ENCODE results near the gene HDAC10.

DNA sequence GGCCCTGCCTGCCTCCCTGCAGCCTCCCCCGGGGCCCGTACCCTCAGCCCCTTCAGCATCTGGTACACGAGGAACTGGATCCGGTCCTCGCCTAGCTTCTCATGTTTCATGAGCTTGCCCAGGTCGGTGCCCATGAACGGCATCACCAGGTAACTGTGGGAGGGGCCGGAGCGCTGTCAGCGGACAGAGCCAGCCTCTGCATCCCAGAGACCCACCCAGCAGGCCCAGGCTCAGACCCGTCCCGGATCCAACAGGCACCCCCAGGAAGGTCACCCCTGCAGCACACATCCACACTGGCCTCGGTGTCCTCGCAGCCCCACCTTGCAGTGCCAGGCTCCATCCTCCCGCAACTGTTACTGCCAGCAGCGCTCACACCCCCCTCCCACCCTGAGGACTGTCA is 6.0 kb upstream of the HDAC10 start:
- TF ChIP-seq, protein P1, sequence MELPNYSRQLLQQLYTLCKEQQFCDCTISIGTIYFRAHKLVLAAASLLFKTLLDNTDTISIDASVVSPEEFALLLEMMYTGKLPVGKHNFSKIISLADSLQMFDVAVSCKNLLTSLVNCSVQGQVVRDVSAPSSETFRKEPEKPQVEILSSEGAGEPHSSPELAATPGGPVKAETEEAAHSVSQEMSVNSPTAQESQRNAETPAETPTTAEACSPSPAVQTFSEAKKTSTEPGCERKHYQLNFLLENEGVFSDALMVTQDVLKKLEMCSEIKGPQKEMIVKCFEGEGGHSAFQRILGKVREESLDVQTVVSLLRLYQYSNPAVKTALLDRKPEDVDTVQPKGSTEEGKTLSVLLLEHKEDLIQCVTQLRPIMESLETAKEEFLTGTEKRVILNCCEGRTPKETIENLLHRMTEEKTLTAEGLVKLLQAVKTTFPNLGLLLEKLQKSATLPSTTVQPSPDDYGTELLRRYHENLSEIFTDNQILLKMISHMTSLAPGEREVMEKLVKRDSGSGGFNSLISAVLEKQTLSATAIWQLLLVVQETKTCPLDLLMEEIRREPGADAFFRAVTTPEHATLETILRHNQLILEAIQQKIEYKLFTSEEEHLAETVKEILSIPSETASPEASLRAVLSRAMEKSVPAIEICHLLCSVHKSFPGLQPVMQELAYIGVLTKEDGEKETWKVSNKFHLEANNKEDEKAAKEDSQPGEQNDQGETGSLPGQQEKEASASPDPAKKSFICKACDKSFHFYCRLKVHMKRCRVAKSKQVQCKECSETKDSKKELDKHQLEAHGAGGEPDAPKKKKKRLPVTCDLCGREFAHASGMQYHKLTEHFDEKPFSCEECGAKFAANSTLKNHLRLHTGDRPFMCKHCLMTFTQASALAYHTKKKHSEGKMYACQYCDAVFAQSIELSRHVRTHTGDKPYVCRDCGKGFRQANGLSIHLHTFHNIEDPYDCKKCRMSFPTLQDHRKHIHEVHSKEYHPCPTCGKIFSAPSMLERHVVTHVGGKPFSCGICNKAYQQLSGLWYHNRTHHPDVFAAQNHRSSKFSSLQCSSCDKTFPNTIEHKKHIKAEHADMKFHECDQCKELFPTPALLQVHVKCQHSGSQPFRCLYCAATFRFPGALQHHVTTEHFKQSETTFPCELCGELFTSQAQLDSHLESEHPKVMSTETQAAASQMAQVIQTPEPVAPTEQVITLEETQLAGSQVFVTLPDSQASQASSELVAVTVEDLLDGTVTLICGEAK (IDR thresholded peaks at IDR 0.05; ENCODE audit: borderline replicate concordance): no peak
- no peak for TF ChIP-seq ZNF24 (IDR thresholded peaks at IDR 0.05)
- TF ChIP-seq, protein P2, sequence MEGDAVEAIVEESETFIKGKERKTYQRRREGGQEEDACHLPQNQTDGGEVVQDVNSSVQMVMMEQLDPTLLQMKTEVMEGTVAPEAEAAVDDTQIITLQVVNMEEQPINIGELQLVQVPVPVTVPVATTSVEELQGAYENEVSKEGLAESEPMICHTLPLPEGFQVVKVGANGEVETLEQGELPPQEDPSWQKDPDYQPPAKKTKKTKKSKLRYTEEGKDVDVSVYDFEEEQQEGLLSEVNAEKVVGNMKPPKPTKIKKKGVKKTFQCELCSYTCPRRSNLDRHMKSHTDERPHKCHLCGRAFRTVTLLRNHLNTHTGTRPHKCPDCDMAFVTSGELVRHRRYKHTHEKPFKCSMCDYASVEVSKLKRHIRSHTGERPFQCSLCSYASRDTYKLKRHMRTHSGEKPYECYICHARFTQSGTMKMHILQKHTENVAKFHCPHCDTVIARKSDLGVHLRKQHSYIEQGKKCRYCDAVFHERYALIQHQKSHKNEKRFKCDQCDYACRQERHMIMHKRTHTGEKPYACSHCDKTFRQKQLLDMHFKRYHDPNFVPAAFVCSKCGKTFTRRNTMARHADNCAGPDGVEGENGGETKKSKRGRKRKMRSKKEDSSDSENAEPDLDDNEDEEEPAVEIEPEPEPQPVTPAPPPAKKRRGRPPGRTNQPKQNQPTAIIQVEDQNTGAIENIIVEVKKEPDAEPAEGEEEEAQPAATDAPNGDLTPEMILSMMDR (IDR thresholded peaks at IDR 0.05 in 2 of 3, conservative IDR thresholded peaks at IDR 0.05 in 1 of 3; ENCODE audit: control insufficient read depth in 2 of 3, extremely low read depth in 1 of 3, insufficient read depth in 1 of 3, low read depth in 3 of 3, low read length in 3 of 3): no peak
- TF ChIP-seq EZH2 (IDR thresholded peaks at IDR 0.05; ENCODE audit: borderline replicate concordance, control insufficient read depth, low read depth, low read length): no peak
- TF ChIP-seq POLR2A (IDR thresholded peaks at IDR 0.05; ENCODE audit: low read depth, low read length): no peak
- TF ChIP-seq TCF7 (IDR thresholded peaks at IDR 0.05; ENCODE audit: borderline replicate concordance): no peak
- TF ChIP-seq, protein P3, sequence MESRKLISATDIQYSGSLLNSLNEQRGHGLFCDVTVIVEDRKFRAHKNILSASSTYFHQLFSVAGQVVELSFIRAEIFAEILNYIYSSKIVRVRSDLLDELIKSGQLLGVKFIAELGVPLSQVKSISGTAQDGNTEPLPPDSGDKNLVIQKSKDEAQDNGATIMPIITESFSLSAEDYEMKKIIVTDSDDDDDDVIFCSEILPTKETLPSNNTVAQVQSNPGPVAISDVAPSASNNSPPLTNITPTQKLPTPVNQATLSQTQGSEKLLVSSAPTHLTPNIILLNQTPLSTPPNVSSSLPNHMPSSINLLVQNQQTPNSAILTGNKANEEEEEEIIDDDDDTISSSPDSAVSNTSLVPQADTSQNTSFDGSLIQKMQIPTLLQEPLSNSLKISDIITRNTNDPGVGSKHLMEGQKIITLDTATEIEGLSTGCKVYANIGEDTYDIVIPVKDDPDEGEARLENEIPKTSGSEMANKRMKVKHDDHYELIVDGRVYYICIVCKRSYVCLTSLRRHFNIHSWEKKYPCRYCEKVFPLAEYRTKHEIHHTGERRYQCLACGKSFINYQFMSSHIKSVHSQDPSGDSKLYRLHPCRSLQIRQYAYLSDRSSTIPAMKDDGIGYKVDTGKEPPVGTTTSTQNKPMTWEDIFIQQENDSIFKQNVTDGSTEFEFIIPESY (IDR thresholded peaks at IDR 0.05): no peak
- TF ChIP-seq FOS (IDR thresholded peaks at IDR 0.05; ENCODE audit: borderline replicate concordance, extremely low read depth, insufficient read length): no peak

Data from GM12878 (cell line).